ENCODE data around the gene MRPL53.
"Not testable (repeated sequence)": the region's sequence is repeated elsewhere in the genome, so short reads cannot be mapped to it uniquely, and the experiment has no call there.

The MRPL53 gene

GRCh38 chr2:74447230-74447999 lies 25.1 kb downstream of the MRPL53 start:
- DNase-seq, result no peak

- DNase-seq, result no peak
Measured at GRCh38 chr2:74444498-74445318, 27.8 kb downstream of the MRPL53 start.

DNA sequence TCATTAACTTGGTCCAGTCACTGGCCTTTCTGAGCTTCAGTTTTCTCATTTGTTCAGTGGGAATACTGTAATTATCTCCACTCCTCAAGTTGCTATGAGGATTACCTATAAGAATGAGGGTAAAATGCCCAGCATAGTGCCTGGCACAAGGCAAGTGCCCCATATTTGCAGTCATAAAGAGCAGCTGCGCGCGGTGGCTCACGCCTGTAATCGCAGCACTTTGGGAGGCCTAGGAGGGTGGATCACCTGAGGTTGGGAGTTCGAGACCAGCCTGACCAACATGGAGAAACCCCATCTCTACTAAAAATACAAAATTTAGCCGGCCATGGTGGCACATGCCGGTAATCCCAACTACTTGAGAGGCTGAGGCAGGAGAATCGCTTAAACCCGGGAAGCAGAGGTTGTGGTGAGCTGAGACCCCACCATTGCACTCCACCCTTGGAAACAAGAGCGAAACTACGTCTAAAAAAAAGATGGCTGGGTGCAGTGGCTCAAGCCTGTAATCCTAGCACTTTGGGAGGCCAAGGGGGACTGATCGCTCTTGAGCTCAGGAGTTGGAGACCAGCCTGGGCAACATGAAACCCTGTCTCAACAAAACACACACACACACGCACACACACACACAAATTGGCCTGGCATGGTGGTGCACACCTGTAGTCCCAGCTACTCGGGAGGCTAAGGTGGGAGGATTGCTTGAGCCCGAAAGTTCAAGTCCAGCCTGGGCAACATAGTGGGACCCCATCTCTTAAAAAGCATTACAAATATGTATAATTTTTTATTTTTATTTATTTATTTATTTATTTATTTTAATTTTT lies 29.8 kb downstream of the MRPL53 start:
- DNase-seq, result not testable (repeated sequence)

- DNase-seq, result no peak
Measured at GRCh38 chr2:74441690-74442482, 30.6 kb downstream of the MRPL53 start, which contains the start of gene RTKN. Gene RTKN, minus strand, starts transcription at chr2:74441937. Its CDS starts 121 bp downstream, at chr2:74441816.

- no peak for DNase-seq
Measured at GRCh38 chr2:74441170-74441689, 31.2 kb downstream of the MRPL53 start.

DNA sequence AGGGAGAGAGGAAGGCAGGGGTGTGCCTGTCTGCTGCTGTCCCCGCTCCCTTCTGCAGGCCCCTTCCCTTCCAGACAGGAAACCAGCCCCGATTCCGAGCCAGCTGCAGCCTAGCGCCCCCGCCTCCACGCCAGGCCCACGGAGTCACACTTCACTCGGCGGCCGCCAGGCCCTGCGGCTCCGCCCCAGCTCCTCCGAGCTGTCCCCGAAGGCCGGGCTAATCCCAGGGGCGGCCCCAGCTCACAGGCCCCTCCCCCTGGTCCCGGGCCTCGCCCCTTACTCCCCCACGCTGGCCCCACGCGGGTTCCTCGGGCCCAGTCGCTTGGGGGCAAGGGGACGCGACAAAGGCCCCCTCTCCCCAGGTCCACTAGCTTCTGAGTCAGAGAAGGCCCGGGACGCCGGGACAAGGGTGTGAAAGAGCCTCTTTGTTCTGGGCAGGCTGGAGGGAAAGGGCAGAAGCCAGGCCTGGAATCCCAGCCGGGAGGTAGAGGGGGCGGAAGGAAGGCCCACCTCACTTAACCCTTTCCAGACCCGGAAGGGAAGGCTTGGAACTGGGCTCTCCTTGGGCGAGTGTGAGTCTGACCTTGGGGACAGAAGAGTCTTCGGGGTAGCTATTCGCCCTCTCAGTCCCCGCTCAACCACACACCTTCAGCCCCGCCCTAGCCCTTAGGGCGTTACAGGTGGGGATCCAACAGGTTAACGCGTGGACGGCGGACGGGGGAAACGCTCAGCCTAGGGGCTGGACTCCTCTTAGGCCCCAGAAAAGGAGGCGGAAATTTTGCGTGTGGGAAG lies 31.9 kb downstream of the MRPL53 start:
- no peak for DNase-seq

DNA sequence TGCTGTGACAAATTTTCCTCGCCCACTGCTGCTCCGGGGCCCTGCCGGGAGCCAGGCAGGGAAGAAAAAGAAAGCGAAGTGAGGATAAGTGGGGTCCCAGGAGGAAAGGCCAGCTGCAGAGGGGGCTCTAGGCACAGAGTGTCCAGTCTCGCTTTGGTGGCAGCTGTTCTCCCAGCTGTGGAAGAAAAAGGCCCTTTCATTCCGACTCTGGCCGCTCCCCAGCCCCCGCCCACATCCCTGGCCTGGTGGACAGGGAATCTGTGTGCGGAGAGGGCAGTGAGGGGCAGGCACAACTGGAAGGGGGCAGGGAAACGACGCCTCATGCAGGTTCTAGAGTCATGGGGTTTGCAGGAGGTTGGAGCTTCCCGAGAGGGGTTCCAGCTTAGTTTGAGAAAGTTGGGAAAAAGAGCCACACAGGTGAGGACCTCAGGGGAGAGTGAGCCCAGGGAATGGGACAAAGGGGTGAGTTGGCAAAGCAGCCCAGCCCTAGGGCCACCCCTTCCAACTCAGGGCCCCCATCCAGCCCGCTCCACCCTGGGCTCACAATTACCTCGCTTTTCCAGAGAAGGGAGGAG lies 32.6 kb downstream of the MRPL53 start:
- DNase-seq, result no peak

DNA sequence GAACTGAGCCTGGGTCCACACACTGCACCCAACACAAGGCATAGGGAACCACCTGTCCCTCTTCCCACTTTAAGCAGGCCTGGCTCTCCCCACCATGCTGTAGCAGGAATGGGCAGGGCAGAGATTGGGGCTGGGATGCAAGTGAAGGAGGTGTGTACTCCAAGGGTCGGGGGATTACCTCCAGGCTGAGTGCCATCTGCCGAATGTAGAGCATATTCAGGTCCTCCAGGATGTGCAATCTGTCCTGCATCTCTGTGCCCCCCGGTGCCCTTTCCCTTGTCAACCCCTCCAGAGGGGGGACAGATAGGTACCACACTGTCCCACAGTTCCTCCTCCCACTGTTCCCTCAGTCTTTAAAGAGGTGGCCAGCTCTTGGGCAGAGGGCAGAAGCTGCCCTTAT lies 33.1 kb downstream of the MRPL53 start:
- no peak for DNase-seq

DNA sequence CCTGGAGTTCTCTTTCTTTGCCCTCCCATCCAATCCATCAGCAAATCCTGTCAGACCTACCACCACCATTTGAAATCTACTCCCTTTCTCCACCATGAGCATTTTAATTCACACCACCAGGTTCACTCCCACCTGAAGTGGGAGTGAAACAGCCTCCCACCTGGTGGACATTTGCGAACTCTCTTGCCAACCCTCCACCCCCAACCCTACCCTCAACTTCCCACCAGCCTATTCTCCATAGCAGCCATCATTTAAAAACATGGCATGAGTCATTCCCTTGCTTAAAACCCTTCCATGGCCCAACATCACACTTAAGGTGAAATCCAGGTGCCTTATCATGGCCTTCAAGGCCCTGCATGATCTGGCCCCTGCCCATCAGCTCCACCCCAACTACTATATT lies 34.2 kb downstream of the MRPL53 start:
- no peak for DNase-seq

GRCh38 chr2:74436848-74437695 lies 35.4 kb downstream of the MRPL53 start:
- no peak for DNase-seq

GRCh38 chr2:74436111-74436805 lies 36.2 kb downstream of the MRPL53 start:
- DNase-seq, result no peak

- no peak for DNase-seq
Measured at GRCh38 chr2:74430502-74430901, 42.0 kb downstream of the MRPL53 start.

- no peak for DNase-seq
Measured at GRCh38 chr2:74429487-74430451, 42.7 kb downstream of the MRPL53 start.

GRCh38 chr2:74428675-74429074 lies 43.8 kb downstream of the MRPL53 start:
- DNase-seq, result no peak

- no peak for DNase-seq
Measured at GRCh38 chr2:74427551-74427950, 44.9 kb downstream of the MRPL53 start.

DNA sequence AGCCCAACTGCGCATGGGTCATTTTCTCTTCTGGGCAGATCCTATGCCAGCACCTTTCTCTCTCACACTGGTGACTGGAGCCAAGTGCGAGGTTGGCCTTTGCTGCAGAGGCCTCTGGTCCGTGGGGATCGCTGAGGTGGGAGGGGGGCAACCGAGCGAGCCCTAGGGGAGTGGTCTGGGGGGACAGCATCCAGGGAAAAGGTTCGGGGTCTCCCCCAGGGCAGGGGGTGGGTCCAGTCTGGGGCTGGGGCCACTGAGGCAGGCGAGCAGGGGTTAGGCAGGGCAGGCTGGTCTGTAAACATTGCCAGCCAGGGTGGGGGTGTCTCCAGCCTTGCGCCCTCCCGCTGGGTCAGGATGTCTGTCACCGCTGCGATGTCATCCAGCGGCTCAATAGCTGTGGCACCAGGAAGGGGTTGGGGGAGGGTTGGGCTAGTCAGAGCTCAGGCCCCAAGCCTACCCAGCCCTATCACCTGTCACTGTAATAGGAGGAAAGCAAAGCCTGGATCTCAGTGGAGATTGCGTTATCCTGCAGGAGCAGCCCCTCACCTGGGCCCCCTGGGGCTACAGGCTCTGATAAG lies 46.2 kb downstream of the MRPL53 start:
- no peak for DNase-seq

GRCh38 chr2:74425523-74425922 lies 47.0 kb downstream of the MRPL53 start:
- no peak for DNase-seq

GRCh38 chr2:74424995-74425406 lies 47.5 kb downstream of the MRPL53 start:
- DNase-seq, result no peak
